Lung (tissue), 12 donors: ENCODE results near the gene SLC25A17. TPM values are rescaled to one million over a fixed set of nuclear protein-coding genes. Genes with fewer than 3 reads are reported as not detected.

Source experiments
- ATAC-seq: fragments of 200-7000 bp; cut with Tn5 transposase; one replicate; pipeline ENCODE4 v1.9.1; 2020; ENCODE audit warnings: moderate number of reproducible peaks; ENCODE audit not compliant: insufficient read depth, low FRiP score
- DNase-seq, 3 donors: peaks; one replicate each; pipeline ENCODE4 v3.0.0-alpha.2; 2013 to 2017
- H3K27ac ChIP-seq, 2 donors: one replicate each; pipeline ENCODE4 v1.5.1; 2013; ENCODE audit warnings: mild to moderate bottlenecking in 2 of 2, moderate library complexity in 2 of 2, control low read depth in 1 of 2, inconsistent platforms in 1 of 2, low read depth in 1 of 2, low read length in 1 of 2
- H3K27me3 ChIP-seq, 3 donors: one replicate each; pipeline ENCODE4 v1.5.1; 2013; ENCODE audit warnings: low read length in 2 of 3; ENCODE audit not compliant: control insufficient read depth in 3 of 3, insufficient read depth in 3 of 3
- H3K36me3 ChIP-seq, 4 donors: one replicate each; pipeline ENCODE4 v1.5.1; 2013; ENCODE audit warnings: low read length in 4 of 4, mild to moderate bottlenecking in 1 of 4, moderate library complexity in 1 of 4; ENCODE audit not compliant: control insufficient read depth in 4 of 4, insufficient read depth in 4 of 4
- H3K4me1 ChIP-seq, 5 donors: one replicate each; pipeline ENCODE4 v1.5.1; 2013; ENCODE audit warnings: low read length in 5 of 5, mild to moderate bottlenecking in 2 of 5, moderate library complexity in 1 of 5; ENCODE audit not compliant: control insufficient read depth in 5 of 5, insufficient read depth in 5 of 5
- H3K4me3 ChIP-seq: one replicate; pipeline ENCODE4 v1.5.1; 2013; ENCODE audit warnings: mild to moderate bottlenecking, control low read depth, moderate library complexity
- H3K9ac ChIP-seq, 2 donors: one replicate each; pipeline ENCODE4 v1.5.1; 2013; ENCODE audit warnings: low read length in 2 of 2, control low read depth in 1 of 2; ENCODE audit not compliant: insufficient read depth in 1 of 2
- H3K9me3 ChIP-seq, 4 donors: one replicate each; pipeline ENCODE4 v1.5.1; 2013; ENCODE audit warnings: low read length in 3 of 4, mild to moderate bottlenecking in 1 of 4, moderate library complexity in 1 of 4; ENCODE audit not compliant: control insufficient read depth in 4 of 4, insufficient read depth in 3 of 4
- CTCF ChIP-seq: IDR thresholded peaks from 2 replicates; pipeline ENCODE4 v1.5.1; 2012; ENCODE audit warnings: mild to moderate bottlenecking; ENCODE audit errors: control extremely low read depth, extremely low read depth
- whole genome bisulfite sequencing, 2 donors: extraction: QIAGEN DNeasy Blood & Tissue Kit; methylation state at CpG; one replicate each; pipeline ENCODE4 v1.1.7; 2013; 5-methylcytosine and 5-hydroxymethylcytosine counted together
- polyA plus RNA-seq, 2 donors: library from polyadenylated mRNA; stranded (reverse); fragments of 200-250 nt; gene quantifications; one replicate each; pipeline ENCODE4 v1.2.1, GENCODE V29; 2013
- total RNA-seq, 2 donors: library from RNA; depleted of rRNA in 1 of 2; stranded (reverse); fragments of >200 nt in 1 of 2; gene quantifications; one replicate each; pipeline ENCODE4 v1.2.1, GENCODE V29; 2014 to 2021
- donor health status: control.
- donor health status: control.
- donor health status: Bipolar disorder and iron deficiency.
- donor health status: healthy.
- donor health status: DM: yes; HTN: yes; CAD: no.

SLC25A17 gene
- total and polyA plus RNA-seq, 4 donors = 13.7 to 17.4 (median 15.5) TPM

- WGBS, 2 donors = 51 to 69% methylated on average over 3 of the region's 3 CpGs
- no peaks in the 10 kb centered on the region for H3K4me1 ChIP-seq
- no peak for ATAC-seq
Measured at GRCh38 chr22:40739721-40740120, 79.4 kb downstream of the SLC25A17 start.

GRCh38 chr22:40733919-40734318, 85.2 kb downstream of the SLC25A17 start:
- H3K4me1 ChIP-seq = peaks cover 0 to 1% (median 0%) of the 10 kb centered on the region in 5 donors
- H3K36me3 ChIP-seq = no peaks in the 10 kb centered on the region
- H3K4me3 ChIP-seq = no peak overlapping the region
- no peaks in the 10 kb centered on the region for H3K27me3 ChIP-seq
- ATAC-seq (no peak), DNase-seq (no peak)
- H3K9me3 ChIP-seq = no peaks in the 10 kb centered on the region
- H3K9ac ChIP-seq = no peak overlapping the region
- 89 to 97% methylated on average over 4 of the region's 4 CpGs for WGBS, 2 donors
- no peak for TF ChIP-seq CTCF
- H3K27ac ChIP-seq = no peak overlapping the region

More at GRCh38 chr22:40739721-40740120, 79.4 kb downstream of the SLC25A17 start:
- Histone ChIP-seq H3K9me3 (no peaks in the 10 kb centered on the region), H3K27ac (no peak overlapping the region), H3K27me3 (no peaks in the 10 kb centered on the region), H3K36me3 (no peaks in the 10 kb centered on the region), H3K9ac (no peak overlapping the region), H3K4me3 (no peak overlapping the region)
- no peak for TF ChIP-seq CTCF
- no peak for DNase-seq

GRCh38 chr22:40732999-40733292, 86.2 kb downstream of the SLC25A17 start:
- Histone ChIP-seq H3K9me3 (no peaks in the 10 kb centered on the region), H3K4me3 (no peak overlapping the region), H3K27ac (no peak overlapping the region), H3K4me1 (peaks cover 0 to 10% (median 2%) of the 10 kb centered on the region in 5 donors), H3K27me3 (no peaks in the 10 kb centered on the region), H3K36me3 (no peaks in the 10 kb centered on the region), H3K9ac (no peak overlapping the region)
- WGBS, 2 donors = 58 to 60% methylated on average over 2 of the region's 2 CpGs
- DNase-seq (no peak), ATAC-seq (no peak)
- no peak for TF ChIP-seq CTCF

- Histone ChIP-seq H3K4me1 (peaks cover 0 to 11% (median 2%) of the 10 kb centered on the region in 5 donors), H3K9me3 (no peaks in the 10 kb centered on the region), H3K4me3 (no peak overlapping the region), H3K27ac (no peak overlapping the region), H3K27me3 (no peaks in the 10 kb centered on the region), H3K9ac (no peak overlapping the region), H3K36me3 (no peaks in the 10 kb centered on the region)
- WGBS, 2 donors = 78 to 84% methylated on average over 6 of the region's 6 CpGs
- no peak for TF ChIP-seq CTCF
- ATAC-seq (no peak), DNase-seq (no peak)
Measured at GRCh38 chr22:40729284-40729683, 89.9 kb downstream of the SLC25A17 start.
